Measurements from ENCODE around the gene DNAH11. TPM values are rescaled to one million over a fixed set of nuclear protein-coding genes. Genes with fewer than 3 reads are reported as not detected.
"Not testable (repeated sequence)": the region's sequence is repeated elsewhere in the genome, so short reads cannot be mapped to it uniquely, and the experiment has no call there.

DNAH11 gene
- total RNA-seq, 6 experiments from 2014 or later = 0.17 to 5.5 (median 1.2) TPM

DNA sequence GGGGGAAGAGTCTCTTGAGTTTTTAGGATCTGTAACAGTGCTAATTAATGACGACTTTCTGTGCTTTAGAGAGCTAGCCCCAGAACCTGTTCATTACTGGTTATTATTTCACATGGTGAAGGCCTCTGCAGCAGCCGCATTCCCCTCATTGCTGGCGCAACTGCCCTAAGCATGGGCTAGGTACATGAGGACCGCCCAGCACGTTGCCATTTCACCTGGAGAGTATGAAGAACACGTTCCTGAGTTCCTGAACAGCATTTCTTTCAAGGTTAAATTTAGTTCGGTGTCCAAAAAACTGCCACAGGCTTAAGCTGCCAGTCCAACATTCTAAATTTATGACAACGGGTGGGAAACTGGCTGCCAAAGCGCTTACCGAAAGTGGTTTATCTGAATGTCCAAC lies 177.0 kb downstream of the DNAH11 start:
- intact Hi-C loops (cut with DNase I) = no loop called here
- Histone ChIP-seq H3K36me3 (no peaks in the 10 kb centered on the region), H3K4me1 (no peaks in the 10 kb centered on the region), H3K9me3 (no peaks in the 10 kb centered on the region), H3K4me3 (no peak overlapping the region), H3K27me3 (no peaks in the 10 kb centered on the region), H3K27ac (no peak overlapping the region)
- DNase-seq (no peak), ATAC-seq (no peak)
- TF ChIP-seq POLR2A (IDR thresholded peaks at IDR 0.05) (no peak), CTCF (IDR thresholded peaks at IDR 0.05) (no peak)
- WGBS (ENCODE audit: insufficient coverage, low coverage, low lambda C conversion rate, missing lambda C conversion rate) = 68% methylated on average over 6 of the region's 10 CpGs

DNA sequence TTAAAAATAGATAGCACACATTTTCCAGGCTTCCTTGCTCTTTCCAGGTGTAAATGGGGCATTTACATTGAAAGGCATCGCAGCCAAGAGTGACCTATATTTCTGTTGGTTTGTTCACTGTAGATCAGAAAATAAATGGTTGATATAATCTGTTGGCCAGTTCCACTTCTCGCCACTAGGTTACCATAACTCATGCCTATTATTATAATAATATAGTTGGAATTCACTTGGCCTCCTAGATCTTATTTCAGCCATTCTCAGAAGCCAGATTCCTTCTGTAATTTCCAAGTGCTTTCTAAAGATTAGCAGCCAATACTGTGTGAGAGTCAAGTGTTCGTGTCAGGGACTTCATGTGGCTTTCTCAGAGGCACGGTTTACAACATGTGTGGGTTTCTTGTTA lies 179.5 kb downstream of the DNAH11 start:
- DNase-seq (no peak), ATAC-seq (no peak)
- 87% methylated on average over 4 of the region's 4 CpGs for WGBS (ENCODE audit: insufficient coverage, low coverage, low lambda C conversion rate, missing lambda C conversion rate)
- Histone ChIP-seq H3K27ac (no peak overlapping the region), H3K4me1 (no peaks in the 10 kb centered on the region), H3K4me3 (no peak overlapping the region), H3K9me3 (no peaks in the 10 kb centered on the region), H3K36me3 (no peaks in the 10 kb centered on the region), H3K27me3 (no peaks in the 10 kb centered on the region)
- TF ChIP-seq CTCF (IDR thresholded peaks at IDR 0.05) (peak in 1 of 4 donors; percentile 8), POLR2A (IDR thresholded peaks at IDR 0.05) (no peak)
- intact Hi-C loops (cut with DNase I) = no loop called here

DNA sequence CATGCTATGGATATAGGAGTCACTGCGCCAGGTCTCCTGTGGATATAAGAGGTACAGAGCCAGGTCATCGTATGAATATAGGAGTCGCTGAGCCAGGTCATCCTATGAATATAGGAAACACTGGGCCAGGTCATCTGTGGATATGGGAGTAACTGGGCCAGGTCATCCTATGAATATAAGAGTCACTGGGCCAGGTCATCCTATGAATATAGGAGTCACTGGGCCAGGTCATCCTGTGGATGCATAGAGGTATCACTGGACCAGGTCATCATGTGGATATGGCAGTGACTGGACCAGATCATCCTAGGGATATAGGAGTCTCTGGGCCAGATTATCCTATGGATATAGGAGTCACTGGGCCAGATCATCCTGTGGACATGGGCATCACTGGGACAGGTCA lies 181.7 kb downstream of the DNAH11 start:
- intact Hi-C loops (cut with DNase I) = no loop called here
- no peaks in the 10 kb centered on the region for H3K4me1 ChIP-seq
- ATAC-seq (no peak), DNase-seq (no peak)
- H3K27me3 ChIP-seq = no peaks in the 10 kb centered on the region
- H3K9me3 ChIP-seq = no peaks in the 10 kb centered on the region
- H3K4me3 ChIP-seq = no peak overlapping the region
- no peak overlapping the region for H3K27ac ChIP-seq
- 93% methylated on average over 2 of the region's 3 CpGs for WGBS (ENCODE audit: insufficient coverage, low coverage, low lambda C conversion rate, missing lambda C conversion rate)
- H3K36me3 ChIP-seq = no peaks in the 10 kb centered on the region
- TF ChIP-seq CTCF (IDR thresholded peaks at IDR 0.05) (no peak), POLR2A (IDR thresholded peaks at IDR 0.05) (no peak)

GRCh38 chr7:21730399-21730798 lies 187.6 kb downstream of the DNAH11 start:
- no peaks in the 10 kb centered on the region for H3K9me3 ChIP-seq
- intact Hi-C loops (cut with DNase I) = no loop called here
- no peaks in the 10 kb centered on the region for H3K27me3 ChIP-seq
- ATAC-seq (peak; percentile 42 to 78 (median 54)), DNase-seq (no peak)
- no peak overlapping the region for H3K4me3 ChIP-seq
- TF ChIP-seq POLR2A (IDR thresholded peaks at IDR 0.05) (no peak), CTCF (IDR thresholded peaks at IDR 0.05) (no peak)
- peaks cover 0 to 20% (median 0%) of the 10 kb centered on the region in 4 donors for H3K4me1 ChIP-seq
- no peak overlapping the region for H3K27ac ChIP-seq
- no peaks in the 10 kb centered on the region for H3K36me3 ChIP-seq
- 80% methylated on average over 2 of the region's 2 CpGs for WGBS (ENCODE audit: insufficient coverage, low coverage, low lambda C conversion rate, missing lambda C conversion rate)

DNA sequence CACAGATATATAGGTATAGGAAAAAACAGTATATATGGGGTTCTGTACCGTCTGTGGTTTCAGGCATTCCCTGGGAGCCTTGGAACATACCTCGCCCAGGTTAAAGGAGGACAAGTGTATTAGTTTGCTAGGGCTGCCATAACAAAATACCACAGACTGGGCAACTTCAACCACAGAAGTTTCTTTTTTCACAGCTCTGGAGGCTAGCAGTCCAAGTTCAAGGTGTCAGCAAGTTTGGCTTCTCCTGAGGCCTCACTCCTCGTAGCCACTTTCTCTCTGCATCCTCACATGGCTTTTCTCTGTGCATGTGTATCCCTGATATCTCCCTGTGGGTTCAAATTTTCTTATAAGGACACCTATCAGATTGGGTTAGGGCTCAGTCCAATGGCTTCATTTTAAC lies 189.1 kb downstream of the DNAH11 start:
- intact Hi-C loops (cut with DNase I) = no loop called here
- DNase-seq = no peak
- 83% methylated on average over 2 of the region's 3 CpGs for WGBS (ENCODE audit: insufficient coverage, low coverage, low lambda C conversion rate, missing lambda C conversion rate)

GRCh38 chr7:21732956-21733355 lies 190.1 kb downstream of the DNAH11 start:
- H3K27me3 ChIP-seq; H3K9me3 ChIP-seq; H3K4me3 ChIP-seq; intact Hi-C loops (cut with DNase I); DNase-seq; H3K27ac ChIP-seq; ATAC-seq; H3K36me3 ChIP-seq: not testable (repeated sequence)
- H3K4me1 ChIP-seq = peaks cover 0 to 20% (median 0%) of the 10 kb centered on the region in 4 donors
- 85% methylated on average over 3 of the region's 6 CpGs for WGBS (ENCODE audit: insufficient coverage, low coverage, low lambda C conversion rate, missing lambda C conversion rate)

More for the DNA sequence above, 189.1 kb downstream of the DNAH11 start:
- no peaks in the 10 kb centered on the region for H3K27me3 ChIP-seq
- no peak overlapping the region for H3K27ac ChIP-seq
- TF ChIP-seq CTCF (IDR thresholded peaks at IDR 0.05) = no peak
- TF ChIP-seq POLR2A (IDR thresholded peaks at IDR 0.05) = no peak
- ATAC-seq = no peak
- peaks cover 0 to 20% (median 0%) of the 10 kb centered on the region in 4 donors for H3K4me1 ChIP-seq
- no peaks in the 10 kb centered on the region for H3K36me3 ChIP-seq
- H3K9me3 ChIP-seq = no peaks in the 10 kb centered on the region
- H3K4me3 ChIP-seq = no peak overlapping the region
